H1 (cell line): ENCODE measurements around the gene TNFSF18. TPM values are rescaled to one million over a fixed set of nuclear protein-coding genes. Genes with fewer than 3 reads are reported as not detected.

ENCODE experiments used
- CTCF ChIA-PET: fragments of 300-600 bp; sonication (Branson Sonifier 250); formaldehyde crosslinking; loops from one replicate; lab custom pipeline; 2021; ENCODE audit not compliant: partially characterized antibody; lab: Charles Lee
- POLR2A ChIA-PET: fragments of 300-600 bp; sonication (Branson Sonifier 250); formaldehyde crosslinking; loops from one replicate; lab custom pipeline; 2021; ENCODE audit warnings: inconsistent platforms; ENCODE audit not compliant: partially characterized antibody; lab: Charles Lee
- DNase-seq, 2 experiments: peaks; one replicate each; pipeline versions ENCODE4 v3.0.0 to v3.0.0-alpha.2; 2010 to 2022; ENCODE audit warnings: low spot score in 2 of 2, low read depth in 1 of 2, mixed read lengths in 1 of 2
- FAIRE-seq: peaks from 2 replicates; lab custom pipeline; 2011; peaks lifted over from hg19 to GRCh38; lab: Jason Lieb, UNC
- H2AFZ ChIP-seq: 2 replicates; pipeline ENCODE4 v1.8.1; 2012; ENCODE audit warnings: low read length, inconsistent platforms
- H2AK5ac ChIP-seq: 2 replicates; pipeline ENCODE4 v1.6.1; 2013; ENCODE audit warnings: low read depth, low read length
- H2BK120ac ChIP-seq: replicated peaks from 2 replicates; pipeline ENCODE3; 2013; ENCODE audit warnings: low read depth, low read length, inconsistent platforms
- H2BK12ac ChIP-seq: 2 replicates; pipeline ENCODE4 v1.6.1; 2013; ENCODE audit warnings: low read depth, low read length
- H2BK15ac ChIP-seq: 2 replicates; pipeline ENCODE4 v1.6.1; 2013; ENCODE audit warnings: low read length
- H2BK20ac ChIP-seq: 2 replicates; pipeline ENCODE4 v1.6.1; 2013; ENCODE audit warnings: low read length
- H2BK5ac ChIP-seq: 2 replicates; pipeline ENCODE4 v1.6.1; 2013; ENCODE audit warnings: low read depth, low read length
- H3K14ac ChIP-seq: 2 replicates; pipeline ENCODE4 v1.6.1; 2013; ENCODE audit warnings: inconsistent platforms; ENCODE audit not compliant: insufficient read length
- H3K18ac ChIP-seq: 2 replicates; pipeline ENCODE4 v1.6.1; 2013; ENCODE audit warnings: low read length; ENCODE audit errors: extremely low read depth
- H3K23ac ChIP-seq: 2 replicates; pipeline ENCODE4 v1.6.1; 2013; ENCODE audit warnings: inconsistent platforms; ENCODE audit not compliant: insufficient read length
- H3K23me2 ChIP-seq: 2 replicates; pipeline ENCODE4 v1.6.1; 2013; ENCODE audit warnings: low read depth, low read length
- H3K27ac ChIP-seq: 2 replicates; pipeline ENCODE4 v1.6.1; 2011; ENCODE audit warnings: low read depth, low read length, inconsistent platforms
- H3K27me3 ChIP-seq, 4 experiments: replicated peaks in 1 of 4; 1 replicate in 1 of 4; 2 replicates in 3 of 4; pipeline versions ENCODE4 v1.6.1 to v1.8.1; 2011 to 2013; ENCODE audit warnings: low read length in 3 of 4, mild to moderate bottlenecking in 3 of 4, inconsistent platforms in 2 of 4, mixed read lengths in 2 of 4, moderate library complexity in 1 of 4; ENCODE audit not compliant: control insufficient read depth in 3 of 4, insufficient read depth in 3 of 4; ENCODE audit errors: extremely low read depth in 1 of 4
- H3K36me3 ChIP-seq, 4 experiments: 2 replicates each; pipeline versions ENCODE4 v1.6.1 to v1.8.1; 2011 to 2013; ENCODE audit warnings: mild to moderate bottlenecking in 4 of 4, low read length in 3 of 4, moderate library complexity in 2 of 4, control low read depth in 1 of 4, inconsistent platforms in 1 of 4; ENCODE audit not compliant: insufficient read depth in 4 of 4, control insufficient read depth in 2 of 4
- H3K4ac ChIP-seq: replicated peaks from 2 replicates; pipeline ENCODE3; 2013; ENCODE audit warnings: low read length, low read depth, mixed read lengths, inconsistent platforms; ENCODE audit not compliant: insufficient read length
- H3K4me1 ChIP-seq, 4 experiments: replicated peaks in 1 of 4; 1 replicate in 1 of 4; 2 replicates in 3 of 4; pipeline versions ENCODE4 v1.6.1 to v1.8.1; 2011 to 2013; ENCODE audit warnings: low read length in 3 of 4, inconsistent platforms in 2 of 4, mixed read lengths in 1 of 4; ENCODE audit not compliant: insufficient read depth in 4 of 4, control insufficient read depth in 3 of 4
- H3K4me2 ChIP-seq, 2 experiments: 2 replicates each; pipeline versions ENCODE4 v1.6.1 to v1.8.1; 2011 to 2013; ENCODE audit warnings: low read depth in 2 of 2, low read length in 2 of 2, control low read depth in 1 of 2, inconsistent platforms in 1 of 2, mild to moderate bottlenecking in 1 of 2; ENCODE audit not compliant: insufficient read depth in 1 of 2
- H3K4me3 ChIP-seq, 4 experiments: fragments of 200-600, 300-600 bp in 1 of 4; sonication (generic), shearing (Covaris generic), sonication (Bioruptor Twin) in 1 of 4; 2 replicates each; pipeline versions ENCODE4 v1.5.1 to v1.8.1; 2011 to 2016; ENCODE audit warnings: low read length in 4 of 4, low read depth in 3 of 4, control low read depth in 2 of 4, inconsistent platforms in 2 of 4, mild to moderate bottlenecking in 2 of 4, mixed read lengths in 1 of 4, moderate library complexity in 1 of 4; ENCODE audit not compliant: insufficient read depth in 2 of 4; ENCODE audit errors: extremely low read depth in 1 of 4
- H3K56ac ChIP-seq: replicated peaks from 2 replicates; pipeline ENCODE3; 2013; ENCODE audit warnings: low read depth, mild to moderate bottlenecking, mixed read lengths, low read length, inconsistent platforms; ENCODE audit not compliant: insufficient read length
- H3K79me1 ChIP-seq: 2 replicates; pipeline ENCODE4 v1.6.1; 2013; ENCODE audit warnings: low read depth, low read length, control low read depth
- H3K79me2 ChIP-seq, 2 experiments: 2 replicates each; pipeline versions ENCODE4 v1.6.1 to v1.8.1; 2012 to 2013; ENCODE audit warnings: low read length in 2 of 2, mild to moderate bottlenecking in 2 of 2, inconsistent platforms in 1 of 2; ENCODE audit not compliant: insufficient read depth in 2 of 2, control insufficient read depth in 1 of 2
- H3K9ac ChIP-seq, 4 experiments: replicated peaks in 1 of 4; 1 replicate in 1 of 4; 2 replicates in 3 of 4; pipeline versions ENCODE4 v1.6.1 to v1.8.1; 2011 to 2013; ENCODE audit warnings: low read depth in 3 of 4, low read length in 3 of 4, control low read depth in 2 of 4, mild to moderate bottlenecking in 2 of 4, moderate library complexity in 2 of 4, inconsistent platforms in 1 of 4; ENCODE audit errors: extremely low read depth in 1 of 4
- H3K9me3 ChIP-seq, 2 experiments: 2 replicates each; pipeline versions ENCODE4 v1.6.1 to v1.8.1; 2012 to 2013; ENCODE audit warnings: mild to moderate bottlenecking in 2 of 2, moderate library complexity in 2 of 2, control low read depth in 1 of 2, inconsistent platforms in 1 of 2, low read depth in 1 of 2, low read length in 1 of 2, mixed read lengths in 1 of 2; ENCODE audit not compliant: insufficient read depth in 2 of 2
- H4K20me1 ChIP-seq, 2 experiments: replicated peaks in 1 of 2; 2 replicates each; pipeline versions ENCODE3 to v1.8.1; 2011 to 2013; ENCODE audit warnings: inconsistent platforms in 2 of 2, low read length in 2 of 2, mild to moderate bottlenecking in 1 of 2; ENCODE audit not compliant: insufficient read depth in 2 of 2, control insufficient read depth in 1 of 2
- H4K5ac ChIP-seq: 2 replicates; pipeline ENCODE4 v1.6.1; 2013; ENCODE audit warnings: low read length, low read depth, mixed read lengths, inconsistent platforms; ENCODE audit not compliant: insufficient read length
- H4K8ac ChIP-seq: 2 replicates; pipeline ENCODE4 v1.8.0; 2013; ENCODE audit warnings: mild to moderate bottlenecking, moderate library complexity, low read length, inconsistent platforms; ENCODE audit not compliant: insufficient read depth; ENCODE audit errors: extremely low read depth
- H4K91ac ChIP-seq: replicated peaks from 2 replicates; pipeline ENCODE3; 2013; ENCODE audit warnings: low read length, mixed read lengths, inconsistent platforms; ENCODE audit not compliant: insufficient read length
- ASH2L ChIP-seq: fragments of 200-600, 300-600 bp; sonication (generic); IDR thresholded peaks from one replicate; pipeline ENCODE4 v1.7.1; 2017; ENCODE audit warnings: low read length
- RBBP5 ChIP-seq: IDR thresholded peaks from 2 replicates; pipeline ENCODE4 v1.7.1; 2012; ENCODE audit warnings: low read depth, mild to moderate bottlenecking, inconsistent platforms, low read length, moderate library complexity, borderline replicate concordance
- RNF2 ChIP-seq: fragments of 200-900, 300-1000 bp; sonication (generic); IDR thresholded peaks from 2 replicates; pipeline ENCODE4 v1.7.1; 2016; ENCODE audit warnings: borderline replicate concordance, low read depth, mild to moderate bottlenecking, antibody characterized with exemption, low read length; ENCODE audit not compliant: poor library complexity, severe bottlenecking; ENCODE audit errors: missing control alignments
- WGBS, 2 experiments: shearing (Covaris generic) in 1 of 2; methylation state at CpG; one replicate each; pipeline versions ENCODE4 v1.1.6 to v1.1.7; 2013 to 2015; ENCODE audit warnings: low lambda C conversion rate in 2 of 2, mixed read lengths in 2 of 2, inconsistent platforms in 1 of 2, low coverage in 1 of 2, missing lambda C conversion rate in 1 of 2; ENCODE audit not compliant: insufficient replicate concordance in 2 of 2, insufficient coverage in 1 of 2, insufficient read length in 1 of 2; ENCODE audit errors: extremely low coverage in 1 of 2, missing lambda C conversion rate in 1 of 2; 5-methylcytosine and 5-hydroxymethylcytosine counted together
- polyA plus RNA-seq, 7 experiments: library from polyadenylated mRNA; depleted of rRNA in 3 of 7; stranded (reverse) in 5 of 7; unstranded in 2 of 7; fragments of >200 nt in 5 of 7; fragments of 200-250 nt in 2 of 7; gene quantifications; 1 replicate in 5 of 7; 2 replicates in 1 of 7; 4 replicates in 1 of 7; pipeline versions ENCODE4 v1.2.1 to v1.2.3, GENCODE V29; 2011 to 2013; ENCODE audit warnings: missing spikeins in 2 of 7, mixed read lengths in 2 of 7
- total RNA-seq: library from RNA; stranded (reverse); fragmentation: NEBNext Ultra II Directional; extraction: Animal tissue kit (Norgen Biotek cat#: 25700); gene quantifications from 2 replicates; pipeline ENCODE4 v1.2.1, GENCODE V29; 2021

Gene TNFSF18
- total and polyA plus RNA-seq, 2 of the 8 experiments (the other 6 are each of a cell fraction or from before 2014, with no cell fraction given): not detected

- H3K27ac ChIP-seq: no peak overlapping the region
- no peak overlapping the region for H4K91ac ChIP-seq
- no peak for TF ChIP-seq ASH2L
- no peak for TF ChIP-seq RNF2
- TF ChIP-seq RBBP5: no peak
- no peak overlapping the region for H2BK120ac ChIP-seq
- no peaks in the 10 kb centered on the region for H3K79me2 ChIP-seq
- CTCF ChIA-PET: no interaction called here
- no peak for FAIRE-seq
- no peak overlapping the region for H3K4ac ChIP-seq
- H2BK20ac ChIP-seq: no peak overlapping the region
- no peak overlapping the region for H3K4me3 ChIP-seq
- no peak for DNase-seq
- H3K79me1 ChIP-seq: no peaks in the 10 kb centered on the region
- H4K5ac ChIP-seq: no peak overlapping the region
- H2AK5ac ChIP-seq: no peak overlapping the region
- 88% methylated on average over 4 of the region's 4 CpGs; no CpG with 5 or more reads in 1 of the 2 experiments for WGBS, 2 experiments
- no peak overlapping the region for H3K56ac ChIP-seq
- H3K14ac ChIP-seq: no peak overlapping the region
- POLR2A ChIA-PET: no interaction called here
- H3K36me3 ChIP-seq: no peaks in the 10 kb centered on the region
- no peaks in the 10 kb centered on the region for H4K20me1 ChIP-seq
- H3K18ac ChIP-seq: no peak overlapping the region
- H3K27me3 ChIP-seq: no peaks in the 10 kb centered on the region
- H3K9ac ChIP-seq: no peak overlapping the region
- no peak overlapping the region for H2BK15ac ChIP-seq
- 0 out of 2 replicates have a peak overlapping the region, but pooled peaks have one; percentile 73 for H2AFZ ChIP-seq
- H3K4me1 ChIP-seq: no peaks in the 10 kb centered on the region
- H3K23me2 ChIP-seq: no peaks in the 10 kb centered on the region; the same call in 1 of the 2 replicates
- H3K9me3 ChIP-seq: no peaks in the 10 kb centered on the region
- no peak overlapping the region for H4K8ac ChIP-seq
- no peak overlapping the region for H2BK5ac ChIP-seq
- no peak overlapping the region for H3K23ac ChIP-seq
- no peak overlapping the region for H3K4me2 ChIP-seq
- no peak overlapping the region for H2BK12ac ChIP-seq
Observed at GRCh38 chr1:173052681-173053196, 2.0 kb upstream of the TNFSF18 start.
